CD4-positive, alpha-beta T cell treated with Interleukin-10 for 1 hour (primary cell): Measurements from ENCODE around the gene KLHL10.
"Not testable (repeated sequence)": the region's sequence is repeated elsewhere in the genome, so short reads cannot be mapped to it uniquely, and the experiment has no call there.

Experiments
- DNase-seq: peaks from one replicate; pipeline ENCODE4 v3.0.0-alpha.2; 2020

KLHL10 gene

DNA sequence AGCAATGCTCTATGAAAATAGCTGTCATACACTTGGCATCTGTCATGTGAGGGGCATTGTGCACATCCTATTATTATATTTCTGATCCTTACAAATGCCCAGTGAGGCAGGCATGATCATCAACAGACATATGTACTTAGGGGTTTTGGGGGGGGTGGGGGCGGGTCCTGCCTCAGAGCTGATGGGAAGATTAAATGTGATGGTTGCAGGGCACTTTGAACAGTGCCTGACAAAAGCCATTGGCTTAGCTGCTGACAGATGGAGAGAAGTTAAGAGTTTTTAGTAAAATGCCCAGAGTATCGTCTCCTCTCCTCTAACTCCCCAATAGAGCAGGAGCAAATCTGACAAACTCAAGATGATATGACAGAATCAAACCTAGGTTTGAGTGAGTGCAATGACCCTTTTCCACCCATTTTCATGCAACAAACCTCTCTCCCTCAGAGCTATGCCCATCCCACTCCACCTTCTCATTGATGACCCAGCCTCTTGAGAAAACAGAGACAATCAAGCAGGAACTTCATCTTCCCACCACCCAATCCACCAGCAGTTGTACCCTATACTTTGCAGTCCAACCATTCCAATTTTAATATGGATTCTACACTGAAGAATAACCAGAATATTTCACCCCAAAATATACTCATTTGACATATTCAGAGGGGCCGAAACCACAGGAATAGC, 22.8 kb downstream of the KLHL10 start:
- DNase-seq: no peak

DNA sequence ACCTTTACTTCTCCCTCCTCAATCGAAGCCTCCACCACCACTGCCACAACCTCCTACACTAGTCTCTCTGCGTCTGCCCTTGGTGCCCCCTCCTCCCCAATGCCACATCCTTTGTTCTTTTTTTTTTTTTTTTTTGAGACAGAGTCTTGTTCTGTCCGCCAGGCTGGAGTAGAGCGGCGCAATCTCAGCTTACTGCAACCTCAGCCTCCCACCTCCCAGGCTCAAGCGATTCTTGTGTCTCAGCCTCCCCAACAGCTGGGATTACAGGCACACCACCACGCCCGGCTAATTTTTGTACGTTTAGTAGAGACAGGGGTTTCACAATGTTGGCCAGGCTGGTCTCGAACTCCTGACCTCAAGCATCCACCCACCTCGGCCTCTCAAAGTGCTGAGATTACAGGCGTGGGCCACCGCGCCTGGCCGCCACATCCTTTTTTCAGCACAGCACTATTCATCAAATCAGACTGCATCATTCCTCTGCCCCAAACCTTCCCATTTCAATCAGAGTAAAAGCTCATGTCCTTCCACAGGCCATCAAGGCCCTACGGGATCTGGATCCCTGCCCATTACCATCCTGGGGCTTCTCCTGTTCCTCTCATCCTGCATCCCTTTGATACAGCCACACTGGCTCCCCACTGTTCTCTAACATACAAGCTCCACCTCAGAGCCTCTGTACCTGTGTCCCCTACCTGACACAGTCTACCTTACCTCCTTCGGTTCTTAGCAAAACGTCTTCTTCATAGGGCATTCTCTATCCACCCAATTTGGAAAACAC, 25.6 kb downstream of the KLHL10 start:
- peak; percentile 19 for DNase-seq

DNA sequence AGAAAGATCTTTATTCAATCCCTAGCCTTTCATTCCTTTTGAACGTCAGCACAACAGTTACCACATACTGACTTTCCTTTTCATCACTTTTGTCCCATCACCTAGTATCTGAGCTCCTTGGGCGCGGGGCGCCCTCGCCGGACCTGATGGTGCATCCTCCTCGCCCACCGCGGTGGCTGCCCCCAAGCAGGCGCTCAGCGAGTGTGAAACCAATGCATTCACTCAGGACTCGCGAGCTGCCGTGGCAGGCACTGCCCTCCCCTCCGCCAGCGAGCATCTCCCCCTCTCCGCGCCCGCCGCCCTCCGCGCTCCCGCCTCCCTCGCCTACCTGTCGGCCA, 26.8 kb downstream of the KLHL10 start:
- DNase-seq: no peak

DNA sequence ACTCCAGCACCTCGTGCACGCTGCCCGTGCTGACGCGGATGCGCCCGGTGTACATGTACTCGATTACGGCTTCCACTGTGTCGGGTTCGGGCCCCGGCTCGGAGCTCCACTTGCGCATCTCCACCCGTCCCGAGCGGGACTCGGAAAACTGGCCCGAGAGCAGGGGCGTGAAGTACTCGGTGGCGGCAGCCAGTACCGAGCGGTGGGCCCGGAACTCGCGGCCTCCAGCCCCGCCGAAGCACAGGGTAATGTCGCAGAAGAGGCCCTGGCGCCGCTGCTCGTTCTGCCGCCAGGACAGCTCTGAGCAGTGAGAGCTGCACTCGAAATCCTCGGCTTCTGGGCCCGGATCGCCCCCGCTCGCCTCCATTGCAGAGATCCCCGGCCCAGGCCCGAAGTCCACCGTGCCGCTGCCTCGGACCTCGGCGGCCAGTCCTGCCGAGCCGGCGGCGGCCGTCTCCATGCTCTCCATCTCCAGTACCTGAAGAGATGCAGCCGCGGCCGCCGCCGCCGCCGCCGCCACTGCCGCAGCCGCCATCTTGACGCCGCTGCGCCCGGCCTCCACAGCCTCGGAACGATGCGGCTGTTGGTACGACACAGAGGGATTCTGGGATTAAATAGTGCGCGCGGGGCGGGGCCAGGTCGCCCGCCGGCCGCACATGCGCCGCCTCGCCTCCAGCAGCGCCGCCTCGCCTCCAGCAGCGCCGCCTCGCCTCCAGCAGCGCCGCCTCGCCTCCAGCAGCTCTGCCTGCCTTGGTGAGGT, 27.4 kb downstream of the KLHL10 start, which contains the start of gene KLHL11:
KLHL11 (minus strand) TSS at position 588 of the 760 bp plus-strand sequence; CDS start at position 535, 53 bp downstream.
- DNase-seq: peak; percentile 89

DNA sequence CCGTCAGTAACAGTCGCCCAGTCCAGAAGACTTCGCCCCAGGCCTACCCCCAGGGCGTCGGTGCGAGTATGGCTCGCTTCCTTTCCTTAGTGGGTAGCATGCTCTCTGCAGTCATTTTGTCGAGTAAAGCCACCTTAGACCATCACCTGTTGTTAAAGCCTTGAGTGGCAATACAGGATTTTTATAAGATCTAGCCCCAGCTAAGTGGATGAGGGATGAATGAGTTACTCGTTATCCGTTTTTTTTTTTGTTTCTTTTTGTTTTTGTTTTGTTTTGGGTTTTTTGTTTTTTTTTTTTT, 27.9 kb downstream of the KLHL10 start:
- DNase-seq: no peak

GRCh38 chr17:41868568-41868967, 30.9 kb downstream of the KLHL10 start:
- DNase-seq: no peak

DNA sequence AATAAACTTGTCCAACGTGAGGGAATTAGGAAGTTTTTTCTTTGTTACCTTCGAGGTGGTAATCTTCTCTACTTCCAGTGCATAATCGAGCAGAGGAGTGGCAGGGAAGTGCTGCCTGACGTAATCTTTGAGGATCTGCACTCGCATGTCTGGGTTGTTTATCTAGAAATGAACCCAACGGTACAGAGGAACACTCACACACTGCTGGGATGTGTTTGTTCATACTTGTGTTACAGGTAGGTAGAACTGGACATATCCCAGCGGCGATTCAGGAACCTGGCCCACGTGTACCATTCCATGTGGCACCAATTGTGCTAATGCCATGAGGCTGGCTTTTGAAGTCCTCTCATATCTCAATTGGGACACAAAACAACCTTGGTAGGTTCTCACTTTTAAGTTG, 31.8 kb downstream of the KLHL10 start:
- DNase-seq: no peak

DNA sequence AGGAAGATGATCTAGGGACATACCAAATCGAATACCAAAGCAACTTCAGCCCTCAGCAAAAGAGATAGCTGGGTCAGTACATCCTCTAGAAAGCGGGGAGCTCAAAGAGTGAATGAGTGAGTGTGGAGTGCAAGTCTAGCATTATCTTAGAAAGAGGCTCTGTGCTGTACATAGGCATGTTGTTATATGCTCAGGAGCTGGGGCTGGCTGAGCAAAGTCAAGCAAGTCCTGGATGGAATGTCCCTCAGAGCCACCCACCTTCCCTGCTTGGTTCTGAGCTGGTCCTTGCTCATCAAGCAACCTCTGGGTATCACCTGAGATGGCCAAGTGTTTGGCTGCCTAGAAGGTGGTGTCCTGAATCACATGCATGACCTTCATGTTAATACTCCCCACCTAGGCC, 32.5 kb downstream of the KLHL10 start:
- no peak for DNase-seq

DNA sequence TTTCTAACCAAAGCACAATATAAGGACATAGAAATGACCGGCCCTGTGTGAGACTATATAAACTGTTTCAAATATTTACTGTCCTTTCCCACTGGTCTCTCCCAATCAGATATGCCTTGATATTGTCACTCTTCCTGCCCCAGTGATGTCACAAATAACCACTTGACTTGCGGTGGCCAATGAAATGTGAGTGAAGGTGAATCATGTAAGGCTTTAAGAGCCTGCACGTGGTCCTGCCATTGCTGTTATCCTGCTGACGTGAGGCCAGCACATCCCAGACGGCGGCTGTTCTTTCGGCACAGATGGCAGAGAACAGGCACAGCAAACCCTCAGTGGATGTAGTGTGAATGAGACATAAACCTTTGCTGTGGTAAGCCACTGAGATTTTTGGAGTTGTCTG, 33.0 kb downstream of the KLHL10 start:
- no peak for DNase-seq

- no peak for DNase-seq
Observed at GRCh38 chr17:41871789-41872188, 34.2 kb downstream of the KLHL10 start.

- no peak for DNase-seq
Observed at GRCh38 chr17:41873559-41874292, 36.1 kb downstream of the KLHL10 start.

DNA sequence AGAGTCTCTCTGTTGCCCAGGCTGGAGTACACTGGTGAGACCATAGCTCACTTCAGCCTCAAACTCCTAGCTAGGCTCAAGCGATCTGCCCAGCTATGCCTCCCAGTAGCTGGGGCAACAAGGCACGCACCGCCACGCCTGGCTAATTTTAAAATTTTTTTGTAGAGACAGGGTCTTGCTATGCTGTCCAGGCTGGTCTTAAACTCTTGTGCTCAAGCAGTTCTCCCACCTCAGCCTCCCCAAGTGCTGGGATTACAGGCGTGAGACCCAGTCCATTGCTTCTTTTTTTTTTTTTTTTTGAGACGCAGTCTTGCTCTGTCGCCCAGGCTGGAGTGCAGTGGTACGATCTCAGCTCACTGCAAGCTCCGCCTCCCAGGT, 36.7 kb downstream of the KLHL10 start:
- not testable (repeated sequence) for DNase-seq

GRCh38 chr17:41880130-41880529, 42.5 kb downstream of the KLHL10 start:
- no peak for DNase-seq

- DNase-seq: no peak
Observed at GRCh38 chr17:41882756-41883155, 45.1 kb downstream of the KLHL10 start.

DNA sequence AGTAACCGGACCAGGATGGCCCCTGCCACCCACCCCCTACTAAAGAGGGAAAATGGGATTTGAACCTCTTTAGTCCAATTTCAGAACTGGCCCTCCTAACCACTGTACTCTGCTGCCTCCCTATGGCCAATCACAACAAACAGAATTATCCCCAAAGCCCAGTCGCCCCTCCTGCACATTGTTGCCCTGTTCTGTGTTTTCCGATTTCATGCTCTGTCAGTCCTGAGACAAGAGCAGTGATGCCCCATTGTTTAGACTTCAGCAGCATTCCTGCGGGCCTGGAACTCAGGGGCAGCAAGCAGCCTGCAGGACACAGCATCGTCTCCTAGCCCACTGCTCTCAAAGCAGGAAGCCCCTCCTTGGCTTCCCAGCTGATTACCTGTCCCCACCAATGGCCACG, 48.1 kb downstream of the KLHL10 start:
- DNase-seq: peak; percentile 8

DNA sequence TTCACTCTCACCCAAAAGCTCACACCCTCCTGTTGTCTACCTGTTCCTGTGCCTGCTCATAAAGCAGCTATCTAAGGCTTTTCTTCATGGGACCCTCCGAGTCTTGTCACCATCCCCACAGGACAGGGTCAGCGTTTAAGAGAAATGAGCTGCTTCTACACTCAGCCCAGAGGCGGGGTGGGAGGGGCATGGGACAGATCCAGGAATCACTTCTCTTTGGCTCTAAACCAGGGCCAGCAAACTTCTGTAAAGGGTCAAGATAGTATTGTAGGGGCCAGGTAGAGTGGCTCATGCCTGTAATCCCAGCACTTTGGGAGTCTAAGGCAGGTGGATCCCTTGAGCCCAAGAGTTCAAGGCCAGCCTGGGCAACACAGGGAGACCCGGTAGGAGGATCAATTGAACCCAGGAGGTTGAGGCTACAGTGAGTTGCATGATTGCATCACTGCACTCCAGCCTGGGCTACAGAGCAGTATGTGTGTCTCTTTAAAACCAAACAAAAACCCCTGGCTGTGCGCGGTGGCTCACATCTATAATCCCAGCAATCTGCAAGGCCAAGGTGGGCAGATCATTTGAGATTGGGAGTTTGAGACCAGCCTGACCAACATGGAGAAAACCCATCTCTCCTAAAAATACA, 50.8 kb downstream of the KLHL10 start:
- DNase-seq: no peak

- no peak for DNase-seq
Observed at GRCh38 chr17:41891135-41892020, 53.8 kb downstream of the KLHL10 start.

DNA sequence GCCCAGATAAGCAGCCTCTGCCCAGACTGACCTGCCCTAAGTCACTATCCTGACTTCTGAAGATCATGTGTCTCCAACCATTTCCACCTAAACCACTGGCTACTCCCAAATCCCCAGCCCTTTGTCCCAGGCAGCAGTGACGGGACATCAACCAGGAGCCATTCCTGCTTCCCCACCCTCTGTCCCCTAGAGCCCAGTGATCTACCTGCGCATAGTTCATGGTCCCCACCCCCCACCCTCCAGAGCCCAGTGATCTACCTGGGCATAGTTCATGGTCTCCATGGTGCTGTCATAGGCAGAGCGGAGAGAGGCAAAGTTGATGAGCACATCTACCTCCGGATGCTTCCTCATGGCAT, 54.4 kb downstream of the KLHL10 start:
- no peak for DNase-seq

DNA sequence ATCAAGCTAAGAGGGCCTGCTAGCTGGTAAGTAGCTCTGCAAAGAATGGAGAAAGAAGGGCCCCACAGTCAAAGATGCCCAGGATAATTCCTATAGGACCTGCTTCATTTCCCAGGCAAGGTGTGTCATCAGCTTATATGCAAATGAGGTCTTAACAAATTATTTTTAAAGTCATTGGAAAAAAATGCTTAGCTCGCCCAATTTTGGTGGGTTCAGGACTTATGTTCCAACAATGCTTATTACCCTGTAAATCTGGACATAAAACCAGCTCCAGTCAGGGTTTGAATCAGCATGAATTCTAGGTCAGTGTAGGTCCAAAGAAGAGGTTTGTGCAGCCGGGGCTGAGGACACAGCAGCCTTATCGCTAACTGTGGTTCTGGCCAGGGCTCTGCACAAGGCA, 55.8 kb downstream of the KLHL10 start:
- DNase-seq: no peak

DNA sequence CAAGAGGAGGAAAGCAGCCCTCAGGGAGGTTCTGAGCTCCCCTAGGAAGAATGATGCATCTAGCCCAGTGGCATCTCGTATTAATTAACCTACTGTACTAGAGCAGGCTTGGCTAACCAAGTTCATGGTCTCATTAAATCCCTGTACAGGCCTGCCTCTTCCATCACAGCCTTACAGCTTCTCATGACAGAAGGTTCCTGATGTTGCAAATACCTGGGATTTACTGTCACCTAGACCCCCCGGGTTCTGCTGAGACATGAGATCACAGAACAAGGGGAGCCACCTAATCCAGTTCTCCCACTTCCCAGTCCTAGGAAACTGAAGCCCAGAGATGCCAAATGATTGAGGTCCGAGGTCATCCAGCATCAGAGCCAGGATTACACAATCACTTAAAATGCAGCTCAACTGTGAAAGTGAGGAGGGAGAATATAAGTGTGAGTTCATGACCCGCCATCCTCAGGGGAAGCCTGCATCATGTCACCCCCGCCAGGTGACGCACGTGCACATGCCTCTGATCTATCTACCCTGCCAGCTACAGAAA, 57.2 kb downstream of the KLHL10 start:
- DNase-seq: no peak

DNA sequence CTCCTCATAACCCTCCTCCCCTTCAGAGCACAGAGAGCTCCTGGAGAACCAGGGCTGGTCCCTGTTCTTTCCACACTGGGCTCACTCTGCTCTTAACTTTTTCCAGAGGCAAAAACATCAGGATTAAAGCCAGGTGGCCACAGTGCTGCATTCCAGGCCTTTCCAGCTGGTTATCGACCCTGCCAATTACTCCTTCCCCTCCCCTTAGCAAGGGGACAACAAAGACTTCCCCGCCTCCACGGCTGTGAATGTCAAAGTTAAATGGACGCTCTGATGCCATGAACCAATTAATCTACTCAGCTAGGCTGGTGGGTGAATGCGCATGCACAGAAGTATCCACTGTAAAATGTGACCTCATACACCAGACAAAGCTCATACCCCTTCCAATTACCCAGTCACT, 58.0 kb downstream of the KLHL10 start:
- no peak for DNase-seq

DNA sequence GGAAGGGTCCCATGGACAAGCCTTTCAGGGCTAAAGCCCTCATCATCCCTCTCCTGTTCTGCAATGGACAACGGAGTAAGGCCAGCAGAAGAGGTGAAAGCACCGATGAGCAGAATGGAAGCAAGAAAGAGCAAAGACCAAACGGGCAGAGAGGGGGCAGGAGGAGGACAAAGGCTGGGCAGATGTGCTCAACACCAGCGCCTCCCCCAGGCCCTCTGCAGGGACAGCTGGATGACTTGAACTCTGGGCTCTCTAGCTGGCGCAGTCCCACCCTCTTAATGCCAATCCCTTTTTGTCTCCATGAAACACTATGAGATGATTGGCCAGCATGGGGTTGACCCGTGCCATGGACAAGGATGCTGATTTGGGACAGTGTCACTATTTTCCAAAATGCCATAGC, 59.1 kb downstream of the KLHL10 start:
- DNase-seq: no peak
